Anterior cingulate cortex (tissue), 58 donors: ENCODE data around the gene EEF1B2.

Source experiments
- DNase-seq, 58 donors: peaks; one replicate each; lab custom pipeline; 2025; lab: John Stamatoyannopoulos, UW

Gene EEF1B2

DNA sequence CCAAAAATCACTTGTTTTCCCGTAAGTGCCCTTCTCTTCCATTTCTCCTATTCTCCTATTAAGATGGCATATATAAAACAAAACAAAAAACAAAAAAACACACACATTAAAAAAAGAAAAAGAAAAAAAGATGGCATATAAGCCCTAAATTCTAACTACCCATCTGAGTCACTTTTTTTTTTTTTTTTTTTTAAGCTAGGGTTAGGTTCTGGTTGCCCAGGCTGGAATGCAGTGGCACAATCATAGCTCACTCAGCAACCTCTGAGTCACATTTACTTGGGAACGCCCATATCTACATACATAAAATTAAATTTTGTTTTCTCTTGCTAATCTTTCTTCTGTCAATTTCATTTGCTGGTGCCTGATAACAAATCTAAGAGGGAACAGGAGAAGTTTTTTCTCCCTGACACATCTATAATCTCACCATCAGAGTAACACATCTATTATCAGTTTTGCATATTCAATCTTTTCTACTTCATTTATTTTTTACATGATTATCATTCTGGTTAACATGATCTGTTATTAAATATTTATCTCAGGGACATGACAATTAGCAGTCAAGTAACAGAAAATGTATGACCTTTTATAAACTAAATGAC lies 52.1 kb downstream of the EEF1B2 start:
- DNase-seq: no peak
